PC-3 (cell line): ENCODE data around the gene MAST4. TPM values are rescaled to one million over a fixed set of nuclear protein-coding genes. Genes with fewer than 3 reads are reported as not detected.

ENCODE experiments used
- ATAC-seq: fragments of 200-7000 bp; cut with Tn5 transposase; 2 replicates; pipeline ENCODE4 v1.9.1; 2020; ENCODE audit warnings: mild to moderate bottlenecking, moderate library complexity
- BruUV-seq: library from RNA; stranded (reverse); fragments of 400-500 nt; replicated peaks from 2 replicates; lab custom pipeline; 2021; lab: Mats Ljungman, UMichigan
- CTCF ChIA-PET: fragments of 300-600 bp; sonication (Branson Sonifier 250); formaldehyde crosslinking; loops from one replicate; lab custom pipeline; 2022; ENCODE audit warnings: antibody characterized with exemption; lab: Charles Lee
- POLR2A ChIA-PET: fragments of 300-600 bp; sonication (Branson Sonifier 250); formaldehyde crosslinking; loops from one replicate; lab custom pipeline; 2022; ENCODE audit warnings: antibody characterized with exemption; ENCODE audit not compliant: unreplicated experiment; lab: Charles Lee
- DNase-seq: peaks from one replicate; pipeline ENCODE4 v3.0.0-alpha.2; 2015
- H2AFZ ChIP-seq: fragments of 300-600 bp; sonication (generic); 2 replicates; pipeline ENCODE4 v1.6.0; 2016; ENCODE audit warnings: antibody characterized with exemption, low read length
- H3F3A ChIP-seq: fragments of 300-600 bp; sonication (generic); one replicate; pipeline ENCODE4 v1.6.0; 2017; ENCODE audit warnings: antibody characterized with exemption, low read length, control low read depth, mild to moderate bottlenecking; ENCODE audit not compliant: unreplicated experiment
- H3K27ac ChIP-seq: fragments of 300-600 bp; sonication (generic); 2 replicates; pipeline ENCODE4 v1.5.1; 2016; ENCODE audit warnings: mild to moderate bottlenecking, low read length
- H3K27me3 ChIP-seq: fragments of 300-600 bp; sonication (generic); 2 replicates; pipeline ENCODE4 v1.6.1; 2016; ENCODE audit warnings: low read length, mixed read lengths
- H3K36me3 ChIP-seq: fragments of 300-600 bp; sonication (generic); 2 replicates; pipeline ENCODE4 v1.6.1; 2016; ENCODE audit warnings: low read depth, mixed run types, low read length, mixed read lengths
- H3K4me1 ChIP-seq: fragments of 300-600 bp; sonication (generic); 2 replicates; pipeline ENCODE4 v1.5.1; 2016; ENCODE audit warnings: low read length; ENCODE audit not compliant: insufficient read depth
- H3K4me2 ChIP-seq: fragments of 300-600 bp; sonication (generic); 2 replicates; pipeline ENCODE4 v1.6.0; 2016; ENCODE audit warnings: low read length
- H3K4me3 ChIP-seq: fragments of 300-600 bp; sonication (generic); 2 replicates; pipeline ENCODE4 v1.5.1; 2016; ENCODE audit warnings: mild to moderate bottlenecking, low read length, mixed read lengths
- H3K79me2 ChIP-seq: fragments of 300-600 bp; sonication (generic); 2 replicates; pipeline ENCODE4 v1.6.1; 2017; ENCODE audit warnings: low read length, mixed read lengths
- H3K9ac ChIP-seq: fragments of 300-600 bp; sonication (generic); 2 replicates; pipeline ENCODE4 v1.6.0; 2016; ENCODE audit warnings: mild to moderate bottlenecking, low read length
- H3K9me2 ChIP-seq: fragments of 300-600 bp; sonication (generic); replicated peaks from 2 replicates; pipeline ENCODE4 v1.6.1; 2016; ENCODE audit warnings: mixed run types, low read length, mixed read lengths
- H3K9me3 ChIP-seq: fragments of 300-600 bp; sonication (generic); 2 replicates; pipeline ENCODE4 v1.6.1; 2016; ENCODE audit warnings: low read length, mixed read lengths
- H4K20me1 ChIP-seq: fragments of 300-600 bp; sonication (generic); 2 replicates; pipeline ENCODE4 v1.6.1; 2016; ENCODE audit warnings: low read length, mixed read lengths
- EZH2 ChIP-seq: fragments of 300-600 bp; sonication (generic); IDR thresholded peaks from one replicate; pipeline ENCODE4 v1.6.1; 2017; ENCODE audit warnings: antibody characterized with exemption, mild to moderate bottlenecking, low read length; ENCODE audit not compliant: unreplicated experiment
- EZH2phosphoT487 ChIP-seq: fragments of 300-600 bp; sonication (generic); IDR thresholded peaks from 2 replicates; pipeline ENCODE4 v1.6.1; 2018; ENCODE audit warnings: mild to moderate bottlenecking, antibody characterized with exemption, low read length, borderline replicate concordance
- intact Hi-C: fragments of 100-400 bp; cut with micrococcal nuclease; formaldehyde crosslinking; loops from 2 replicates; pipeline ENCODE4 v1.9.0; 2023
- total RNA-seq: library from RNA; depleted of rRNA; stranded (reverse); fragments of >200 nt; gene quantifications from 2 replicates; pipeline ENCODE4 v1.2.3, GENCODE V29; 2014
- TF ChIP-seq, protein P1 (sequence below): fragments of 300-600 bp; sonication (generic); conservative IDR thresholded peaks from 2 replicates; pipeline ENCODE4 v1.5.1; 2017; ENCODE audit warnings: antibody characterized with exemption, low read depth, mild to moderate bottlenecking, low read length

MAST4 gene
- total RNA-seq, 1 experiment from 2014 or later: 7.9 TPM

DNA sequence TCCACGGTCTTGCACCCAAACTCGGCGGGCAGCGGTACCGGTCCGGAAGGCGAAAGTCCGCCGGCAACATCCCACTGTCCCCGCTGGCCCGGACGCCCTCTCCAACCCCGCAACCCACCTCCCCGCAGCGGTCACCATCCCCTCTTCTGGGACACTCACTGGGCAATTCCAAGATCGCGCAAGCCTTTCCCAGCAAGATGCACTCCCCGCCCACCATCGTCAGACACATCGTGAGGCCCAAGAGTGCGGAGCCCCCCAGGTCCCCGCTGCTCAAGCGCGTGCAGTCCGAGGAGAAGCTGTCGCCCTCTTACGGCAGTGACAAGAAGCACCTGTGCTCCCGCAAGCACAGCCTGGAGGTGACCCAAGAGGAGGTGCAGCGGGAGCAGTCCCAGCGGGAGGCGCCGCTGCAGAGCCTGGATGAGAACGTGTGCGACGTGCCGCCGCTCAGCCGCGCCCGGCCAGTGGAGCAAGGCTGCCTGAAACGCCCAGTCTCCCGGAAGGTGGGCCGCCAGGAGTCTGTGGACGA, 567.1 kb downstream of the MAST4 start:
- no peaks in the 10 kb centered on the region for H3K27me3 ChIP-seq
- ChIA-PET CTCF (no interaction called here), POLR2A (no interaction called here)
- H3K27ac ChIP-seq: no peak overlapping the region
- H3K9me2 ChIP-seq: no peaks in the 10 kb centered on the region
- H3F3A ChIP-seq: peaks cover 7% of the 10 kb centered on the region
- no peak overlapping the region for H2AFZ ChIP-seq
- H3K9me3 ChIP-seq: no peaks in the 10 kb centered on the region
- intact Hi-C loops: no loop called here
- no peaks in the 10 kb centered on the region for H3K79me2 ChIP-seq
- no peaks in the 10 kb centered on the region for H4K20me1 ChIP-seq
- no peak overlapping the region for H3K4me3 ChIP-seq
- H3K4me1 ChIP-seq: peaks cover 47% of the 10 kb centered on the region
- peaks cover 12% of the 10 kb centered on the region; the same call in 1 of the 2 replicates for H3K36me3 ChIP-seq
- no peak for DNase-seq
- TF ChIP-seq, protein P1, sequence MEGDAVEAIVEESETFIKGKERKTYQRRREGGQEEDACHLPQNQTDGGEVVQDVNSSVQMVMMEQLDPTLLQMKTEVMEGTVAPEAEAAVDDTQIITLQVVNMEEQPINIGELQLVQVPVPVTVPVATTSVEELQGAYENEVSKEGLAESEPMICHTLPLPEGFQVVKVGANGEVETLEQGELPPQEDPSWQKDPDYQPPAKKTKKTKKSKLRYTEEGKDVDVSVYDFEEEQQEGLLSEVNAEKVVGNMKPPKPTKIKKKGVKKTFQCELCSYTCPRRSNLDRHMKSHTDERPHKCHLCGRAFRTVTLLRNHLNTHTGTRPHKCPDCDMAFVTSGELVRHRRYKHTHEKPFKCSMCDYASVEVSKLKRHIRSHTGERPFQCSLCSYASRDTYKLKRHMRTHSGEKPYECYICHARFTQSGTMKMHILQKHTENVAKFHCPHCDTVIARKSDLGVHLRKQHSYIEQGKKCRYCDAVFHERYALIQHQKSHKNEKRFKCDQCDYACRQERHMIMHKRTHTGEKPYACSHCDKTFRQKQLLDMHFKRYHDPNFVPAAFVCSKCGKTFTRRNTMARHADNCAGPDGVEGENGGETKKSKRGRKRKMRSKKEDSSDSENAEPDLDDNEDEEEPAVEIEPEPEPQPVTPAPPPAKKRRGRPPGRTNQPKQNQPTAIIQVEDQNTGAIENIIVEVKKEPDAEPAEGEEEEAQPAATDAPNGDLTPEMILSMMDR: no peak
- no peak for TF ChIP-seq EZH2phosphoT487
- no peak for TF ChIP-seq EZH2
- no peak overlapping the region for H3K9ac ChIP-seq
- no peak overlapping the region for H3K4me2 ChIP-seq
- no TSS peak for BruUV-seq
- no peak for ATAC-seq

DNA sequence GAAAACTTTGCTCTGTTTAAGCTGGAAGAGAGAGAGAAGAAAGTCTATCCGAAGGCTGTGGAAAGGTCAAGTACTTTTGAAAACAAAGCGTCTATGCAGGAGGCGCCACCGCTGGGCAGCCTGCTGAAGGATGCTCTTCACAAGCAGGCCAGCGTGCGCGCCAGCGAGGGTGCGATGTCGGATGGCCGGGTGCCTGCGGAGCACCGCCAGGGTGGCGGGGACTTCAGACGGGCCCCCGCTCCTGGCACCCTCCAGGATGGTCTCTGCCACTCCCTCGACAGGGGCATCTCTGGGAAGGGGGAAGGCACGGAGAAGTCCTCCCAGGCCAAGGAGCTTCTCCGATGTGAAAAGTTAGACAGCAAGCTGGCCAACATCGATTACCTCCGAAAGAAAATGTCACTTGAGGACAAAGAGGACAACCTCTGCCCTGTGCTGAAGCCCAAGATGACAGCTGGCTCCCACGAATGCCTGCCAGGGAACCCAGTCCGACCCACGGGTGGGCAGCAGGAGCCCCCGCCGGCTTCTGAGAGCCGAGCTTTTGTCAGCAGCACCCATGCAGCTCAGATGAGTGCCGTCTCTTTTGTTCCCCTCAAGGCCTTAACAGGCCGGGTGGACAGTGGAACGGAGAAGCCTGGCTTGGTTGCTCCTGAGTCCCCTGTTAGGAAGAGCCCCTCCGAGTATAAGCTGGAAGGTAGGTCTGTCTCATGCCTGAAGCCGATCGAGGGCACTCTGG, 567.8 kb downstream of the MAST4 start:
- POLR2A ChIA-PET: no interaction called here
- H3K9me2 ChIP-seq: no peaks in the 10 kb centered on the region
- no peaks in the 10 kb centered on the region for H4K20me1 ChIP-seq
- intact Hi-C loops: no loop called here
- H3K4me3 ChIP-seq: no peak overlapping the region
- no peak for TF ChIP-seq EZH2phosphoT487
- TF ChIP-seq EZH2: no peak
- TF ChIP-seq, protein P1: no peak
- no peaks in the 10 kb centered on the region for H3K9me3 ChIP-seq
- no peaks in the 10 kb centered on the region for H3K79me2 ChIP-seq
- ATAC-seq: no peak
- H2AFZ ChIP-seq: no peak overlapping the region
- no TSS peak for BruUV-seq
- H3K9ac ChIP-seq: no peak overlapping the region
- peaks cover 12% of the 10 kb centered on the region; the same call in 1 of the 2 replicates for H3K36me3 ChIP-seq
- no peak overlapping the region for H3K27ac ChIP-seq
- H3K27me3 ChIP-seq: no peaks in the 10 kb centered on the region
- peaks cover 47% of the 10 kb centered on the region for H3K4me1 ChIP-seq
- CTCF ChIA-PET: no interaction called here
- no peak for DNase-seq
- no peak overlapping the region for H3K4me2 ChIP-seq
- peaks cover 7% of the 10 kb centered on the region for H3F3A ChIP-seq
